ENCODE data around the gene NEGR1.

Gene NEGR1

DNA sequence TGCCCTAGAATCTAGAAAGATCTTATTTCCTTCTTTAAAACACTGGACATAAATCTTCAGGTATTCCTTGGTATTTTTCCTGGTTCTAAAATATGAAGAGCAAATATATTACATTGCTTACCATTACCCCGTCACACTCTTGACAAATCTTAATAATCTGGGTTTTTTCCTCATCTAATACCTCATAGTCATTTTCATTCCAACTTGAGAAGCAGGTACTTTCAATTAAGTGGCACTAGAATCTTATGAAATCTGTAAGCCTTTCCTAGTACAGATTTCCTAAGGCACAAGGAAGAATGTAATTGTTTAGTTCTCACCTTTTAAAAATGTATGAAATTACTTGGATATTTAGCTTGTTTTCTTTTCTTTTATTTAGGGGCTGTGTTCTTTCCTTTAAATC lies 720.0 kb downstream of the NEGR1 start:
- Histone ChIP-seq H3K4me3 (ENCODE audit: low read length) (peak overlapping the region; percentile 20), H3K36me3 (ENCODE audit: control insufficient read depth, insufficient read depth, low read length, severe bottlenecking) (no peaks in the 10 kb centered on the region), H3K9ac (ENCODE audit: low read length) (no peak overlapping the region), H3K9me3 (ENCODE audit: control insufficient read depth, low read length) (no peaks in the 10 kb centered on the region), H3K27me3 (replicated peaks; ENCODE audit: control insufficient read depth, insufficient read depth, low read length) (no peaks in the 10 kb centered on the region), H3K4me1 (ENCODE audit: control insufficient read depth, insufficient read depth, low read length) (peaks cover 23% of the 10 kb centered on the region)
- DNase-seq (ENCODE audit: low read depth), result no peak

- Histone ChIP-seq H3K9me3 (ENCODE audit: control insufficient read depth, low read length) (no peaks in the 10 kb centered on the region), H3K4me1 (ENCODE audit: control insufficient read depth, insufficient read depth, low read length) (peaks cover 23% of the 10 kb centered on the region), H3K9ac (ENCODE audit: low read length) (peak overlapping the region; percentile 41), H3K27me3 (replicated peaks; ENCODE audit: control insufficient read depth, insufficient read depth, low read length) (no peaks in the 10 kb centered on the region), H3K36me3 (ENCODE audit: control insufficient read depth, insufficient read depth, low read length, severe bottlenecking) (no peaks in the 10 kb centered on the region), H3K4me3 (ENCODE audit: low read length) (peak overlapping the region; percentile 20)
- DNase-seq (ENCODE audit: low read depth), result peak; percentile 69
Observed at GRCh38 chr1:71561729-71562128, 720.6 kb downstream of the NEGR1 start.

DNA sequence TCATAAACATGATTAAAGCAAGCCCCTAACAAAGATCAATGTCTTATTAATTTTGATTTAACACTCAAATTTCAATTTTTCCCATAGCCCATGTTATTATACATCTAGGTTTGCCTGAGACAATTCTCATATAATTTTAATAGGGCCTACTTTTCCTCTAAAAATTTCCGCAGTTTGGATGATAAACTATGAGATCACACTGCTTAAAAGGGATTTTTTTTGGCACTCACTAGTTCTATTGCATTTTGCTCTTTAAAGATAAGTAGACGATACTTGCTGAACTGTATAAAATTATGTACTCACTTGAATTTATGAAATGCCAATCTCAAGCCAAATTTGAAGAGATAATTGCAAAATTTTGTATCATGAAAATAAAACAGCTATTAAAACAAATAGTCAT lies 721.1 kb downstream of the NEGR1 start:
- peaks cover 23% of the 10 kb centered on the region for H3K4me1 ChIP-seq (ENCODE audit: control insufficient read depth, insufficient read depth, low read length)
- DNase-seq (ENCODE audit: low read depth), result no peak
- peak overlapping the region; percentile 20 for H3K4me3 ChIP-seq (ENCODE audit: low read length)
- H3K9ac ChIP-seq (ENCODE audit: low read length), result peak overlapping the region; percentile 41
- no peaks in the 10 kb centered on the region for H3K36me3 ChIP-seq (ENCODE audit: control insufficient read depth, insufficient read depth, low read length, severe bottlenecking)
- no peaks in the 10 kb centered on the region for H3K27me3 ChIP-seq (replicated peaks; ENCODE audit: control insufficient read depth, insufficient read depth, low read length)
- no peaks in the 10 kb centered on the region for H3K9me3 ChIP-seq (ENCODE audit: control insufficient read depth, low read length)

- Histone ChIP-seq H3K9me3 (ENCODE audit: control insufficient read depth, low read length) (no peaks in the 10 kb centered on the region), H3K36me3 (ENCODE audit: control insufficient read depth, insufficient read depth, low read length, severe bottlenecking) (no peaks in the 10 kb centered on the region)
Observed at GRCh38 chr1:71559880-71560279, 722.5 kb downstream of the NEGR1 start.

GRCh38 chr1:71557138-71557537 lies 725.2 kb downstream of the NEGR1 start:
- peaks cover 24% of the 10 kb centered on the region for H3K4me1 ChIP-seq (ENCODE audit: control insufficient read depth, insufficient read depth, low read length)
- H3K9me3 ChIP-seq (ENCODE audit: control insufficient read depth, low read length), result no peaks in the 10 kb centered on the region
- no peak for DNase-seq (ENCODE audit: low read depth)
- H3K27me3 ChIP-seq (replicated peaks; ENCODE audit: control insufficient read depth, insufficient read depth, low read length), result no peaks in the 10 kb centered on the region
- no peak overlapping the region for H3K4me3 ChIP-seq (ENCODE audit: low read length)
- H3K36me3 ChIP-seq (ENCODE audit: control insufficient read depth, insufficient read depth, low read length, severe bottlenecking), result no peaks in the 10 kb centered on the region
- H3K9ac ChIP-seq (ENCODE audit: low read length), result no peak overlapping the region

More at GRCh38 chr1:71559880-71560279, 722.5 kb downstream of the NEGR1 start:
- Histone ChIP-seq H3K9ac (ENCODE audit: low read length) (no peak overlapping the region), H3K27me3 (replicated peaks; ENCODE audit: control insufficient read depth, insufficient read depth, low read length) (no peaks in the 10 kb centered on the region), H3K4me3 (ENCODE audit: low read length) (no peak overlapping the region), H3K4me1 (ENCODE audit: control insufficient read depth, insufficient read depth, low read length) (peaks cover 19% of the 10 kb centered on the region)
- no peak for DNase-seq (ENCODE audit: low read depth)

DNA sequence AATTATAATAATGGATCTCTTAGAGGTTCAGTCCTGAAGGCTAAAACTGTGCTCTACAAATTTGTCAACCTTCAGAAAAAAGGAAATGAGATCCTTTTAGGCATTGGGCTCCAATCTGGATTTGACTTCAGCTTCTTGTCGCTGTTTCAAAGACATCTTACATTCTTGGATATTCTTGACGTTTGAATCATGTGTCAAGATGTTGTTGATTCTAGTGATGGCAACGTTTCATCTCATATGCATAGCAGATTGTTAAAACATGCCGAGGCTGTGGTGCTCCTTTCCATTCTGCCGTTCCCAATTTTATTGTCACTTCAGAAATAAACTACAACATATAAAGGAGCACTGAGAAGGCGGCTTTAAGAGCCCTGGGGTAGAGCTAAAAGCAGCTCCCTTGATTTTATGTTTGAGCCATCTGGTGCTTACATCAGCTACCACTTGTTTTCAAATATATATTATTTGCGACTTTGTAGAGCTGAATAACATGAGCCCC lies 733.9 kb downstream of the NEGR1 start:
- Histone ChIP-seq H3K36me3 (ENCODE audit: control insufficient read depth, insufficient read depth, low read length, severe bottlenecking) (no peaks in the 10 kb centered on the region), H3K27me3 (replicated peaks; ENCODE audit: control insufficient read depth, insufficient read depth, low read length) (no peaks in the 10 kb centered on the region), H3K4me1 (ENCODE audit: control insufficient read depth, insufficient read depth, low read length) (peaks cover 9% of the 10 kb centered on the region)

DNA sequence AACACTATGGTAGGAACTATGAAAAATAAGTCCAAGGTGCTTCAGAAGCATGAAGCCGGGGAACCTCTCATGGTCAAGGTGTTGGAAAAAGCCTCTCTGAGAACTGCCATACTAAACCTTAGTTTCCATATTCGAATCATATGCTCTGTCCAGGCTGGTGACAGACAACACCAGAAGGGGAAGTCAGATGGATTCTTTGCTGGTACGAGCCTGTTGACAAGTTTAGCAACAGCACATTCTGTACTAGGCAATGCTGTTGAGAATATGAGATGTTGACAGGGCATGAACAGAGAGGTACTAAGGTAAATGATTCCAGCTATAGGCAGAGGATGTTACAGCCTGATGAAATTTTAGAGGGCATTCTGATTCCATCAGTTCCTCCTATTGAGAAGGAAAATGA lies 740.2 kb downstream of the NEGR1 start:
- no peaks in the 10 kb centered on the region for H3K4me1 ChIP-seq (ENCODE audit: control insufficient read depth, insufficient read depth, low read length)
- no peaks in the 10 kb centered on the region for H3K36me3 ChIP-seq (ENCODE audit: control insufficient read depth, insufficient read depth, low read length, severe bottlenecking)
- no peaks in the 10 kb centered on the region for H3K27me3 ChIP-seq (replicated peaks; ENCODE audit: control insufficient read depth, insufficient read depth, low read length)
- DNase-seq (ENCODE audit: low read depth), result no peak
- no peaks in the 10 kb centered on the region for H3K9me3 ChIP-seq (ENCODE audit: control insufficient read depth, low read length)
- H3K9ac ChIP-seq (ENCODE audit: low read length), result no peak overlapping the region
- H3K4me3 ChIP-seq (ENCODE audit: low read length), result no peak overlapping the region

More for the DNA sequence above, 733.9 kb downstream of the NEGR1 start:
- Histone ChIP-seq H3K9me3 (ENCODE audit: control insufficient read depth, low read length) (no peaks in the 10 kb centered on the region), H3K9ac (ENCODE audit: low read length) (no peak overlapping the region), H3K4me3 (ENCODE audit: low read length) (no peak overlapping the region)
- no peak for DNase-seq (ENCODE audit: low read depth)

DNA sequence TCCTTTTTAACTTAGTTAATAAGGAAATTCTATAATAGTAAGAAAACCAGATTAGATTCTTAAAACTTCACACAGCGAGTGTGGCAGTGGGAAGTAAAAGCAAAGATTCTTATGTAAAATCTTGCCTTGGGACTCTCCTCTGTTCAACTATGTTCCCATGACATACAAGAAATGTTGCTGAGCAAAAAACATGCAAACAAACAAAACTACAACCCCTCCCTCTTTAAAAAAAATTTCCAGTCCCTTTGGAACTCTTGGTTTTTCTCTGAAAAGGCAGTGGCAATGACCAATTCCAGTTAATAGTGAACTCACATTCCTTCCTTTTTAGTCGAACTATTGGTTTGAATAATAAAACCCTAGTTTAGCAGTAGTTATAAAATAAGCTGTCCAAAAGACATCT lies 748.4 kb downstream of the NEGR1 start:
- Histone ChIP-seq H3K27me3 (replicated peaks; ENCODE audit: control insufficient read depth, insufficient read depth, low read length) (no peaks in the 10 kb centered on the region), H3K4me3 (ENCODE audit: low read length) (no peak overlapping the region), H3K4me1 (ENCODE audit: control insufficient read depth, insufficient read depth, low read length) (peaks cover 15% of the 10 kb centered on the region), H3K9me3 (ENCODE audit: control insufficient read depth, low read length) (no peaks in the 10 kb centered on the region), H3K9ac (ENCODE audit: low read length) (peak overlapping the region; percentile 14), H3K36me3 (ENCODE audit: control insufficient read depth, insufficient read depth, low read length, severe bottlenecking) (no peaks in the 10 kb centered on the region)
- no peak for DNase-seq (ENCODE audit: low read depth)

DNA sequence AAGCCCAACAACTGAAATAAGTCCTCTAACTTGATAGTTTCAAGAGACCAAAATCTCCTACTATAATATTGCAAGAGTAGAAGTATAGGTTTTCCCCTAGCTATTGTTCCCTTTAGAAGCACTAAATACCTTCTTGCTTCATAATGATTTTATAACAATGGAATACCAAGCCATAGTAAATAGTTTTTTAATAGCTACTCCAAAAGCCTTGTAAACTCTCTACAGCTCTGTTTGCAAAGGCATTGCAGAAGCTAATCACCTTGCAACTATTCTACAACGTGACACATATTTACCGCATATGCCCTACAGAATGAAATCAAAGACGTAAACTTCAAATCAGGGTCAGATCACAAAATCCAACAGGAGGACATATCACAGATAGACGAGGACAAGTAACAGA lies 750.0 kb downstream of the NEGR1 start:
- H3K4me3 ChIP-seq (ENCODE audit: low read length), result no peak overlapping the region
- H3K4me1 ChIP-seq (ENCODE audit: control insufficient read depth, insufficient read depth, low read length), result peaks cover 15% of the 10 kb centered on the region
- H3K9ac ChIP-seq (ENCODE audit: low read length), result no peak overlapping the region
- no peaks in the 10 kb centered on the region for H3K36me3 ChIP-seq (ENCODE audit: control insufficient read depth, insufficient read depth, low read length, severe bottlenecking)
- no peaks in the 10 kb centered on the region for H3K27me3 ChIP-seq (replicated peaks; ENCODE audit: control insufficient read depth, insufficient read depth, low read length)
- H3K9me3 ChIP-seq (ENCODE audit: control insufficient read depth, low read length), result no peaks in the 10 kb centered on the region
- DNase-seq (ENCODE audit: low read depth), result no peak

DNA sequence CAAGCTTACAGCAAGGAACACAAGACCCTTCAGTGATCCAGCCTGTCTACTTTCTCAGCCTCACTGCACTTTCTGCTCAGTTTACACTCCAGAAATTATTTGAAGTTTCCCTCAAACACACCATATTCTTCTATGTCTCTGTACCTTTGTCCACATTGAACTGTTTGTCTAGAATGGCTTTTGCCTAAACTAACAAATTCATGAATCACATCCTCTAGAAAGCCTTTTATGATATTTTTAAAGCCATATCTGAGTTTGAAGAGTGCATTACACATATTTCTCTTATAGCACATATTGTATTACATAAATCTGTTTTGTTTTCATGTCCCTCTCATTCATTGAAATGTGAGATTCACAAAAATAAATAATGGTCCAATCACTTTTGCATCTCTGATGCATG lies 755.5 kb downstream of the NEGR1 start:
- no peak for DNase-seq (ENCODE audit: low read depth)
- Histone ChIP-seq H3K27me3 (replicated peaks; ENCODE audit: control insufficient read depth, insufficient read depth, low read length) (no peaks in the 10 kb centered on the region), H3K4me1 (ENCODE audit: control insufficient read depth, insufficient read depth, low read length) (peaks cover 3% of the 10 kb centered on the region), H3K36me3 (ENCODE audit: control insufficient read depth, insufficient read depth, low read length, severe bottlenecking) (no peaks in the 10 kb centered on the region), H3K9ac (ENCODE audit: low read length) (no peak overlapping the region), H3K9me3 (ENCODE audit: control insufficient read depth, low read length) (no peaks in the 10 kb centered on the region), H3K4me3 (ENCODE audit: low read length) (no peak overlapping the region)

- Histone ChIP-seq H3K9me3 (ENCODE audit: control insufficient read depth, low read length) (no peaks in the 10 kb centered on the region), H3K36me3 (ENCODE audit: control insufficient read depth, insufficient read depth, low read length, severe bottlenecking) (no peaks in the 10 kb centered on the region), H3K4me1 (ENCODE audit: control insufficient read depth, insufficient read depth, low read length) (peaks cover 3% of the 10 kb centered on the region), H3K4me3 (ENCODE audit: low read length) (no peak overlapping the region), H3K9ac (ENCODE audit: low read length) (no peak overlapping the region), H3K27me3 (replicated peaks; ENCODE audit: control insufficient read depth, insufficient read depth, low read length) (no peaks in the 10 kb centered on the region)
- no peak for DNase-seq (ENCODE audit: low read depth)
Observed at GRCh38 chr1:71522721-71523120, 759.6 kb downstream of the NEGR1 start.

GRCh38 chr1:71521655-71522264 lies 760.6 kb downstream of the NEGR1 start:
- H3K4me3 ChIP-seq (ENCODE audit: low read length), result no peak overlapping the region
- no peaks in the 10 kb centered on the region for H3K36me3 ChIP-seq (ENCODE audit: control insufficient read depth, insufficient read depth, low read length, severe bottlenecking)
- H3K27me3 ChIP-seq (replicated peaks; ENCODE audit: control insufficient read depth, insufficient read depth, low read length), result no peaks in the 10 kb centered on the region
- H3K9ac ChIP-seq (ENCODE audit: low read length), result no peak overlapping the region
- peaks cover 3% of the 10 kb centered on the region for H3K4me1 ChIP-seq (ENCODE audit: control insufficient read depth, insufficient read depth, low read length)
- no peaks in the 10 kb centered on the region for H3K9me3 ChIP-seq (ENCODE audit: control insufficient read depth, low read length)
- peak; percentile 78 for DNase-seq (ENCODE audit: low read depth)

All from adipocyte (in vitro differentiated cells).